HG02610 (cell line): Measurements from ENCODE around the gene COX18.

Experiments used
- ATAC-seq: cut with Tn5 transposase; IDR thresholded peaks from one replicate; pipeline ENCODE4 v1.9.1; 2021; ENCODE audit warnings: mild to moderate bottlenecking, moderate library complexity; ENCODE audit not compliant: unreplicated experiment

Gene COX18

DNA sequence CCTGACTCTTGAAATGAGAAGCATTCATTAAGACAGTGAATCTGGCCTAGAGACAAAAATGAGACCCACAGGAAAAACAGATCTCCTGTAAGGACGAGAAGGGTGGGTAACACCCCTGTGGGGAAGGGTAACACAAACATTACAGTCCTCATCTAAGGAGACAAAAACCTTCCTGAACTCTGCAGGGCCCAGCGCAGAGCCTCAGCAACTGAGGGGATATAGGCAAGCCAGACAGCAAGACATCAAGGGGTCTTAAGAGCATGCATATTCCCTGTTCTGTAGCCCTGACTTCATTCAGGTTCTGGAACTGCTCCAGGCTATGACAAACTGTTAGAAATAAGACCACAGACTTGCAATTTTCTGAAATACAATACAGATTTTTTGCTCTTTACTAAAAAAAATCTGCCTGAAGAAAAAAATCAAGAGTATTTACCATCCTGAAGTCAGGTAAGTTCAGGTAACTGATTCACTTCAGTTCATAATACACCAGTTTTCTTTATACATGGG is 15.5 kb downstream of the COX18 start:
- no peak for ATAC-seq

DNA sequence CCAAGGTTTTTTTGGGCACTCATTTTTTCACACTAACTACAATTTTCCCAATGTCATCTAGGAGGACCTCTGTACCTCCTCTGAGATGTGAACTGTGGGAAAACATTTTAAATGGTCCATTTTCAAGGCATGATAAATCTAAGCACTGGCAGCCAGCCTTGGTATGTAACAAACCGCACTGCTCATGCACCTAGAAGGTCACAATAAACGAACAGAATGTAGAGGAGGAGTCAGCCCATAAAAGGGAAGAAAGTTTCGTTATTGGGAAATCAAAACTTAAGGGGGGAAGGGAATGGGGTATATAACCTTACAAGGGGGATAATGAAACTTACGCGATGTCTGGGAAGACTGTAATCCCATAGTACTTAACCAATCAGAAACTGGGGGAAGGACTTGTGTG is 16.4 kb downstream of the COX18 start:
- no peak for ATAC-seq

DNA sequence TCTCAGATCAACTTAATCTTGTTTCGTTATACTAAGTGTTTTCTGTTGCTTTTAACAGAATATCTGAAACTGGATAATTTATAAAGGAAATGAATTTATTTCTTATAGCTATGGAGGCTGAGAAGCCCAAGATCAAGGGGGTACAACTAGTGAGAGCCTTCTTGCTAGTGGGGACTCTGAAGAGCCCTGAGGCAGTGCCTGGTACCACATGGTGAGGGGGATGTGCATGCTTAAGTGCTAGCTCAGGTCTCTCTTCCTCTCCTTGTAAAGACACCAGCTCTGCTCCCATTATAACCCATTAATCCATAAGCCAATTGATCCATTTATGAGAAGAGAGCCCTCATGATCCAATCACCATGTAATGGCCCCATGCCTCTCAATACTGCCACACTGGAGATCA is 17.9 kb downstream of the COX18 start:
- ATAC-seq = no peak

DNA sequence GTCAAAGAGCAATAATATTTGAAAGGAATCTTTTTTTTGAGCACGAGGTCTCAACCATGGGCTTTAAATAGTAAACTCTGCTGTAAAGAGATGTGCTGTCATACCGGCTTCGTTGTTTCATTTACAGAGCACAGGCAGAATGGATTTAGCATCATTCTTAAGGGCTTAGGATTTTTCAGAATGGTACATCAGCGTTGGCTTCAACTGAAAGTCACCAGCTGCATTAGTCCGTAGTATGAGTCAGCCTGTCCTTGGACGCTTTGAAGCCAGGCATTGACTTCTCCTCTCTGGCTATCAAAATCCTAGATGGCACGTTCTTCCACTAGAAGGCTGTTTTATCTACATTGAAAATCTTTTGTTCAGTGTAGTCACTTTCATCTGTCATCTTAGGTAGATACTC is 23.6 kb downstream of the COX18 start:
- no peak for ATAC-seq

DNA sequence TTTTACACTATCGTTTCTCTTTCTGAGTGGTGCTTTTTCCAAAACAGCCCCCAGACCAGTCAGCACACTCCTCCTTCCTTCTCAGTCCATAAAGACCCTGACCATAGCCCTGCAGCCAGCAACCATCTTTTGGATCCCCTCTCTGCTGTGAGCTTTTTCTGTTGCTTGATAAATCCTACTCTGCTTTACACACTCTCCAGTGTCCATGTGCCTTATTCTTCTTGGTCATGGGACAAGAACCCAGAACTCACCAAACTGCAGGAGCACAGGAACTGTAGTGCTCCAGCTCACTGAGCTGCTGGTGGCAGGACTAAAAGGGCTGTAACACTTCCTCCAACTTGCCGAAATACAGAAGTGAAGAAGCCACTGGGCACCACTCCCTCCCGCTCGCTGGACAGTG is 32.5 kb downstream of the COX18 start:
- no peak for ATAC-seq

DNA sequence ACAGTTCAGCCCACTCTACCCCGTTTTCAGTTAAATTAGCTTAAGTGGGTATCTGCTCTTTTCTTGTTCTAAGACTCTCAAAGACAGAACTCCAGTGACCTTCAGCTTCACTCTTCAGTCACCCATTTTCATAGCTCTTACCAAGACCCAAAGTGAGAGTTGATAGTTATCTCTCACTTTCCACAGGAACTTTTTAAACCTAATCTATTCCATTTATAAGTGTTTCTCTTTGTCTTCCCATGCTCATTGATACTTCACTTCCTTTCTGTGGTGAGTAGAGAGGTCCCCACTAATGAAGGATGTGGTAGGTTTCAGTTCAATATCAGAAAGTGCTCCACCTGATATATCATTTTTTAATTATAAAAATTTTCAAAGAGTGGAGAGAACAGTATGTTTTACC is 33.4 kb downstream of the COX18 start:
- no peak for ATAC-seq

DNA sequence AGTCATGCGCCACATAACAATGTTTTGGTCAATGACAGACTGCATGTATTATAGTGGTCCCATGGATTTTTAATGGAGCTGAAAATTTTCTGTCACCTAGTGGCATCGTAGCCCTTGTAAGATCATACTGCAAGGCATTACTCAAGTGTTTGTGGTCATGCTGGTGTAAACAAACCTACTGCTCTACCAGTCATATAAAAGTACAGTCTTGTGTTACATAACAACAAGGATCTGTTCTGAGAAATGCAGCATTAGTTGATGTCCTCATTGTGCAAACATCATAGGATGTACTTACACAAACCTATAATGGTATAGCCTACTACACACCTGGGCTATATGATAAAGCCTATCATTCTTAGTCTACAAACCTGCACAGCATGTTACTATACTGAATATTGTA is 34.6 kb downstream of the COX18 start:
- ATAC-seq = no peak

DNA sequence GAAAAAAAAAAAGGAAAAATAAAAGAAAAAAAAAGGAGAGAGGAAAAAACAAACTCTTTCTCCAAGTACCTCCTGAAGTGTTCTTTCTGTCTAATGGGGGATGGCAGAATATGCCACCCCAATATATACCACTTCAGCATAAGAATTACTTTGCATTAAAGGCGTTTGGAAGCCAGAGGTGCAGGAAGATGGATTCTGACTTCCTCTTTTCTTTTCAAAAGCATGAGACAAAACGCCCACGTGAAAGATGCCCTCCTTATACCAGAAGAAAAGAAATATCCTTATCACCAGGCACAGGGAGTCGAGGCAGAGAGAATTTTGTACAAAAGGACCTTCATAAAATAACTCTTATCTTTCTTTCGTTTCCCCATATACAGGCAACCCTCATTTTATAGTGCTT is 40.9 kb downstream of the COX18 start:
- ATAC-seq = no peak

DNA sequence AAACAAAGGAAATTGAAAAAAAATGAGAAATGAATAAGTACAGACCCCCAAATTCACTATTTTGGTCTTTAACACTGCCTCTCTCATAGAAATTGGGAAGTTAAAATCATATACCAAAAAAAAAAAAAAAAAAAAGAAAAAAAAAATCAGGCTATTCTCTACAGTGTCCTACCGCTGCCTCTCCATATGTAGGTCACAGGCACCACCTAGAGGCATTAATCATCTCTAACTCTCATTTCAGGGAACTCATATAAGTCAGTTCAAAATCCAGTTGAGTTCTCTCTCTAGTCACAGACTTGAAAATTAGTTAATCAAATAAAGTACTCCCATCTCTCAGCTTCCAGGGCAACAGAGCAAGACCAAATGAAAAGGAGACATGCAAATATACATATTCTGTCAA is 47.9 kb downstream of the COX18 start:
- ATAC-seq = peak; percentile 58

DNA sequence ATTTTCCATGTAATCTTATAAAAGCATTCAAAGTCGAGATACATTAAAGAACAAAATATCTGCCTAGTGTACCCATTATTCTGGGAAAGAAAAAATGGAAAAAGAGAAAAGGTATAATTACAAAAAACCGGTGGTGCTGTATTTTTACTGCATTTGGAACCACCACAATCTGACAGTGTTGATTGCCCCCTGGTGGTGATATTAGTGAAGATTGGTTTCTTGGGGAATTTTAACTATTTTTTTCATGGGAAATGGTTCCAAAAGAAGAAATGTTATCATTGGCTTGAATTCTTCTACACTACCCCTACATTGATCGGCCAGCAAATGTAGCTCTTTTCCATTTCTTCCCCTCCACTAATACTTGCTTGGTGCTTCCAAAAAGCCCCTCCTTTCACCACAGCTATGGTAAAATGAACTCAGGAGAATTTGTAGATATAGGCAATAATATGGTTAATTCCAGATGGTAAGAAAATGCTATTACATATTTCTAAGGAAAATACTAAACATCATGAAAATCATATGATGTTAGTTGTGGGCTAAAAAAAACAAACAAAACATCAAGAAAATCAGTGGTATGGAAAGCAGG is 50.0 kb downstream of the COX18 start:
- no peak for ATAC-seq

DNA sequence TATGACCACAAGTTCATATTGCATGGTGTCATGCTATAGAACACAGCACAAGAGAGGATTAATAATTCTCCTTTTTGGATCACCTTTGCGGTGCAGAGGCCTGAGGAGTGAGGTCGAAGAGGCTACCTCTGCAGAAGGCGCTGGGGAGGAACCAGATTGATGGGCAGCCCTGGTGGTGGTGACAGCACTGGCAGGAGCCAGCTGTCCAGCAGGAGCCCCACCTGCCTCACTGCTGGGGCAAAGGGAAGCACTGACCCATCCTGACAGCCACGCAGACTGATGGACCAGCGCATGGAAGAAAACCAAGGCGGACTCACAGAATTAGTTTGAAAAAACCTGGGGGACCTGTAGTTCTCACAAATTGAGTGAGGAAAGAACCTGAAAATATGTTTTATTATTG is 50.9 kb downstream of the COX18 start:
- ATAC-seq = no peak

DNA sequence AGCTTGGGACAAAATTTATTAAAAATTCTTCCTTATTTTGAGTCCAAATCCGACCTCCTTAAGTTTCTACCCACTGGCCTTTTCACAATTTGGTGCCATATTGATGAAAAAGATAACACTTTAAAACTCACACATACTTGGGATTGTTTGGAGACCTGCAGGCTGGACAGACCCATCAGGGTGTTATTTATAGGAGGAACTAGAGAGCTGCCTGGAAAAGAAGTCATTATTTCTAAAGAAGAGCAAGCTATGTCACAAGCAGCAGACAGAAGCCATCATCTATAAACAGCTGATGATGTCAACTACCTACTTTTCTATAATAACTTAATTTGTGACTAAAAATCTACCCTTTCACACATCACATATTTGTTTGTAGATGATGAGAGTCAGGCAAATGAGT is 56.2 kb downstream of the COX18 start:
- ATAC-seq = no peak

DNA sequence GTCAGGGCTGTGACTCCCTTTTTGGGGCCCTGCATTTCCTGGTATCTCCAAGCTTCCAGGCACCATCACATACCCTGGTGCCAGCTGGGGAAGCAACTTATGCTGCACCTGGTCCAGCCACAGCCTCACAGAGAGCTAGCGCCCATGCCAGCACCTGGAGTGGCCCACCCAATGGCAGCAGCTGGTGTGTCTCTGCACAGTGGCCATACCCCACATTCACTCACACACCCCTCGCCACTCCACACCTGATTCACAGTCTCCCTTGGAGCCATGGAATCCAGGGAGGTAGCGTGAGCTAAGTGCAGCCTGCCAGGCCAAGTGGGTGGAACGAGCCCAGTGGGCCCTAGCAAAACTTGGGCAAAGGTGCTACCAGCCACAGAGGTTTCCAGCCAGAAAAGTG is 56.8 kb downstream of the COX18 start:
- no peak for ATAC-seq

DNA sequence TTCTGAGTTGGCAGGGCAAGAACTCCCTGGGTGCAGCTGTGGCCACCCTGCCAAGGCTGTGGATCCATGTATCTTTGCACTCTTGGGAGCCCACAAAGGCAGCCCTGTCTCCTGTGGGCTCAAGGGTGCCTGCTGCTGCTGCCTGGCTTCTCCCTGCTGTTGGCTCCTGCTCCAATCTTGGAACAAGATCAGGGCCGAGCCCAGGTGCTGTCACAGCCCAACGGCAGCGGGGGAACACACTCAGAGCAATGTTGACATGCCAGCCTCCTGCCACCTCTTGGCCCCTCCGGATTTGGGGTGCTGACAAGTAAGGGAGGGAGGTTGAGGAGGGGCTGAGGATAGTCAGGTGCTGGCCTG is 57.9 kb downstream of the COX18 start:
- ATAC-seq = no peak

DNA sequence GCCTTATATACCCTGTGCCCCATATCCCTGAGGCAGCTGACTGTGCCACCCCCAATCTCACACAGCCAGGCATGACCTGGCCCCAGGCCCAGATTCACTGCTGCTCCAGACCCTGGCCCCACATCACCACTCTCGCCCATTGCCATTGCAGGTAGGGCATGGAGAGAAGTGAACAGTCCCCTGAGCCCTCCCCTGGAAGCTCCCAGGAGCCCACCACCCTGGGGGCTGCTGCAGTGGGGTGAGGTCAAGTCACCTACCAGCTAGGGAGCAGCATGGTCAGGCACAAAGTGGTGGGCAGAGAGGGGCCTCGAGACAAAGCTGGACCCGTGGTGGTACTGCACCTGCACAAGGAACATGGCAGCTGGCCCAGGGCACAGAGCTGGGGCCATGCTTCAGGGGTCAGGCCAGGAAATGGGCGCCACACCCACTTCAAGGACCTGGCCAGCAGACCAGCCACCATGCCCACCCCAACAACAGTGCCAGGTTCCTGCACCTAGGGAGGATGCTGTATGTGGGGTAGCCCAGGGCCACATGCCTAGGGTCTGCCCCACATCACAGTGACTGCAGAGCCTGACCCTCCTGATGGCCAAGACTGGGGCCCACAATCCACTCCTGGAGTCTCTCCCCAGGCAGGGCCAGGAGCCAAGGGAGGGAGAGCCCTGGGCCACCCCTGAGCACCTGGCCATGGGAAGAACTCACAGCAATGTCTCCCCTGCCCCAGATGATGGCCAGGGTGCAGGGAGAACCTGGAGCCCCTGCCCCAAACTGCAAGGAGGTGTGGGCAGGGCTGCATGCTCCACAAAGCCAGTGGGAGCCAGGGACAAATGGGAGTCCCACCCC is 58.5 kb downstream of the COX18 start:
- ATAC-seq = no peak

DNA sequence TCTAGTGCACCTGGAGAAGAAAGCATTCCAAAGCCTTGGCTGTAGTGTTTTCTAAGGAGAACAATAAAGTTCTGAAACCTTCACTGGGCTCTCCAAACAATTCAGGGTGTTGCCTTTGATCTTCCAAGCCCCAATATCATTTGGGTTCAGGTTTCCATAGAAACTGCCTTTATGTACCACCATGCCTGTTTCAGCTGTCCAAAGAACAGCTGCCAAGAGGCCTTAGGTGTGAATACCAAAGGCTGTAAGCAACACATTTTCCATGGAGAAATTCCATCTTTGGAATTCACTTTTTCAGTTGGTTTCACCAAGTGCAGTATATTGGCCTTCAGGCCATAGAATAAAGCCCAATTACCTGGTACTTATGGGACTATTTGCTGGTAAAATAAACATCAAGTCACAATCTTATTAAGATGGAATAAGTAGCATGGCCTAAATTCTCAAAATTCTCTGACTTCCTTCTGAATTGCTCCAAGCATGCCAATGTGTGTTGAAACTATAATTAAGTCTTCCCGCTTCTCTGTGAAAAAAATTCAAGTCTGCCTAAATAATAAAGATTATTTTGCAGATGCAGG is 61.9 kb downstream of the COX18 start:
- ATAC-seq = no peak

DNA sequence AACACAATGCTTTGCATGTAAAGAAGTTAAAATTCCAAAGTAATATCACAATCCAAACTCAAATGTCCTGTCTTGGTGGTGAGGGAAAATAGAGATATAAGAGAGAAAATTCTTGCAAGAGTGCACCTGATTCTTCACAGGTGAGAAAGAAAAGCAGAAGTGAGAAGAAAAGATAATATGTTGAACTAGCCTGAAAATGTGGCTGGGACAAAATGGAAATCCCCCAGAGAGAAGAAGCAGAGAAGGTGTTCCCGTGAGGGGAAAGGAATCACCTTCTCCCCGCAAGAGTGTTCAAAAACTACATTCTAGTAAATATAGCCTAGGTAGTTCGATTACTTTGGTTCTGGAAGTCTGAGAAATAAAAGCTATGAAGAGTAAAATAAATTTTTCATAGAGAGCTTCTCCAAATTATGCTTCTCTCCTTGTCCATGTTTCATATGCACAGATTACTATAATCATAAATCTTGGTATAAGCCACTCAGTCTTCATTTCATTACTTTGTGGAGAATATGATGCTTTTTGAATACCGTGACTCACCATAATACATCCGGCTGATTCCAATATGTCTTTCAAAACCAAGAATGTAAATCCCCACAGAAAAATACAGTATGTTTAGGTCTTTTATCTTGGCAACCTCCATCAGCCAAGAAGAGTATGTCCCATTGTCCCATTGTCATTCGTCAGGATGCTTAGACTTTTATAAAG is 63.1 kb downstream of the COX18 start:
- peak; percentile 85 for ATAC-seq

DNA sequence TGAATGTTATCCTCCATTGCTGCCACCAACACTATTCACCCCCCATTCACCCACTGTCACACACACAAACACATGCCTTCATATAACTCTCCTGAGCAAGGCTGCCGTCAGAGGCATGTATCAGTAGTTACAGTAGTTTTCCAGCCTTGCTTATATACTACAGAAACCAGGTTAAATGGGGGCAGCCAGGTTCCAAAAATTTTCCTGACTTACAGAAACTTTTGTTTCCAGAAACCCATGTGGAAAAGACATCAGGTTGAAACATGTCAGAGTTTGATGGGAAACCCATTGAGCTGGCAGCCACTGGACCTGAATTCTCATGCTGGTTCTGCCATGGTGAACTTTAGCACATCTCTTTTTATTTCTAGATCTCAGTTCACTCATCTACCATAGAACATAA is 64.0 kb downstream of the COX18 start:
- ATAC-seq = no peak
